Amygdala (tissue), 56 donors: ENCODE results near the gene PRR12.

Experiments
- DNase-seq, 56 donors: peaks; one replicate each; lab custom pipeline; 2025; lab: John Stamatoyannopoulos, UW

Gene PRR12

DNA sequence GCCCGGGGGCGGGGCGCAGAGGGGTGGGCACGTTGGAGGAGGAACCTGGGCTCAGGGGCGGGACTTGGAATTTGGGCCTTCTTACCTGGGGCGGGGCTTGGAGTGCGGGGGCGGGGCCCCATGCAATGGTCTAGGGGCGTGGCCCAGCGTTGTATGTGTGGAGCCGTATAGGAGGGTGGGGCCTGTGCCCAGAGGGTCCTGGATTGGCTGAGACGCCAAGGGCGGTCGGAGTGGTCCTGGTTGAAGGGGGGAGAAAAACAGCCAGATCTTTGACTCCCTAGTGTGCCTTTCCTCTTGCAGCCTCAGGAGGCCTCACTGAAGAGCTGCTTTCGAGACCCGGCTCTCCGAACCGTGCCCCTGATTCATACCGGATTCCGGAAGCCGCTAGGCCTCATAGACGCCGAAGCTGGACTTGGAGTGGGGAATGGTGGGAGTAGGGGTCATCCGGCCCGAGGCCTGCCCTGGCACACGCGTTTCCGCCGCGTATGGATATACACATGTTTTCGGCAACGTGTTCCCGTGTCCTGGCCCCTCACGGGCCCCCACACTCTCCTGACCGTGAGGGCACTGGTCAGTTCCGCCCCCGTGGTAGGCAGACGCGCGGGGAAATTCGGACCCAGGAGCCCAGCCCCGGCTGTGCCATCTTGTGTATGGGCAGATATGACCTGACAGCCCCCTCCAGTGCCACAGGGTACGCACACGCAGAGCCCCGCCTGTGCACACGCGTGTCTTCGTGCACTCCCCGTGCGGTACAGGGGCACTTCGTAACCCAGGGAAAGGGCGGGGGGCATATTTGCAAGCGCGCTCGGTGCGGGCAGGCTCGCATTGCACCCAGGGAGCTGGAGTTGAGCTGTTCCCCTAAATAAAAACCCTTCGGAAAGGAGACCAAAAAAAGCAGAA lies 661 bp upstream of the PRR12 start:
- peak in 55 of 56 donors; percentile 26 to 95 (median 77) for DNase-seq

DNA sequence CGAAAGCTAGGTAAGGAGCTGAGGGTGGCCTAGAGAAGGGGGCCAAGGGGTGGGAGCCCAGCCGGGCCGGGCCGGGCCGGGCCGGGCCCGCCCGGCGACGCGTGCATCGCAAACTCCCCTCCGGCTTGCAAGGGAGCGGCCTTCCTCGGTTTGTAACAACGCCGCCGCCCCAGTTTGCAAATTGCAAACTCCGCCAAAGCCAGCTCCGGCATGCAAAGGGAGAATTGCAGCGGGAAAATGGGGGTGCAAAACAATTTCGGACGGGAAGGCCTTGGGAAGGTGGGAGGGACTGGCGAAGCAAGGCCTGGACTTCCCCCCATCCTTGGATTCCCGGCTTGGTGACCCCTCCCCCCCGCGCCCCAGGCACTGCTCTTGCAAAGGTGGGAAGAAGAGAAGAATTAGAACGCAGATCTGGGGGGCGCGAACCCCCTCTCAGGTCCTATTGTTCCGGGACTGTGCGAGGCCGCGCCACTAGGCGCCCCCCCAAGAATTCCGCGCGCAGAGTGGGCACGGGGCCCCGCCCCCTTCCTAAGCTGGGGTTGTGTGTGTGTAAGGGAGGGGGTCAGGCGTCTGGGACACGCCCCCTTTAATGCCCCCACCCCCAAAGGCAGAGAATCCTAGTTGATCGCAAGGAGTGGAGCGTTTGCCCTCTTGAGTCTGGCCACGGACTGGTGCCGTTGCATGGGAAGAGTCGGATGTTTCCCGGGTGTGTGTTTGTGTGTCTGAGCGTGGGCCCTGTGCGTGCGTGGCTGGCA lies 926 bp downstream of the PRR12 start:
- peak in 31 of 56 donors; percentile 22 to 75 (median 50) for DNase-seq

DNA sequence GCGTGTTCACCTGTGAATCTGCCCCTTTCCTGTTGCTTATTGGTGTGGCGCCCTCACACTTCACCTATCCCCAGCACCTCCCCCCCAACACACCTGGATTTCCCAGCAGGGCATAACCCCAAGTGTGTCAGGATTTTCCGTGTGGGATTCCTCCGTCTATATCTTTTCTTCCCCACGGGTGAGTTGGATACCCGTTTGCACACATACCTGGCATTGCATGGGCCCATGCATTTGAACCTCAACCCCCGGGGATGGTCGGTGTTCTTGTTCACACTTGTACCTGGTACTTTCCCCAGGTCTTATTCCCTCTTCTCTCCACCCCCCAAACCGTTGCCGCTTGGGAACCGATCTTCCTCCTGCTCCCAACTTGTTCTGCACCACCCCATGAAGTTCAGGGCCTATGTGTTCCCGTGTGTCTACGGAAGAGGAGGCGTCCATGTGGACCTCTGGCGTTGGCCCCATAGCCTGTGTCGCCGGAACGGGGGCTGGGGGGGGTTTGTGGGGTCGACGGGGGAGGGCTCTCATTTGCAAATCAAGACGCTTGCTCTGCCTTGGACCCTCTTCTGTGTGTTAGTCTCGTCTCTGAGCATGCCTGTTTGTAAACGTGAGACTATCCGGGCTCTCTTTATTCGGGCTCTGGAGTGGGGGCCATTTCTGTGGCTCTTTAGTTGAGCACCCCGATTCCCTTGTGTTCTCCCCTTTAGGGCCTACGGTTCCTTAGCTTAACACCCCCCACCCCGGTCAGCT lies 1.7 kb downstream of the PRR12 start:
- DNase-seq = peak in 6 of 56 donors; percentile 10 to 46 (median 24)

DNA sequence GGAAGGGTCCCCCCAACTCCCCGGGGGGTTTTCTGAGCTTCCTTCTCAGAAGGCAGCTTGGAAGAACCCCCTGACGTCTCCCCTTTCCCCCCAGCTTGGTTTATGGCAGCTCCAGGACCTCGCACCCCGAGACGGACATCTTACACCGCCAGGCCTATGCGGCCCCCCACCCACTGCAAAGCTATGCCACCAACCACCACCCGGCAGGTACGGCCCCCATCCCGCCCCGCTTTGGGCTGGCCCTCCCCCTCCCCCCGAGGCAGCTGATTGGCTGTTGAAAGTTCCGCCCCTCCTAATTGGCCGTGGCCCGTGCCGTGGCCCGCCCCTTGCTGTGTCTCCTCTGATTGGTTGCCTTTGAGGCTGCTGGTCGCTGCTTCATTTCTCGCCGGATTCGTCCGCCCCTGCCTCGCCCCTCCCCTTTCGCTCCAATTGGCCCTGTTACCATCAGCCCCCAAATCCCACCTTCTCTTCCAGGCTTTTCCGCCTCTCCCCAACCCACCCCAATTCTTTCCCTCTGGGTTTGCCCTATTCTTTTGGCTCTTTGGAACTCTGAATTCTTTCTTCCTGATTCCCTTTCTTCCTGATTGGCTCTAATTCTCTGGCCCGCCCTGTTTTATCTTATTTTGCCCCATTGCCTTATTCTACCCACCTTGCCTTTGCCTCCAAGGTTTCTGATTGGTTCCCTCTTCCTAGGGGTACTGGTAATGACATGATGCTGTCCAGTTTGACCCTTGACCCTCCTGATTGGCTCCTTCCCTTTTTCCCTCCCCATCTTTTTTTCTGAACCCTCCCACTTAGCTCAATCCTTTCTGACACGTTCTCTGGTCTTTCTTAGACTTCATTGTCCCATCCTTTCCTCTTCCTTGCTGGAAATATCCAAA lies 2.5 kb downstream of the PRR12 start:
- DNase-seq = peak in 55 of 56 donors; percentile 53 to 95 (median 89)

DNA sequence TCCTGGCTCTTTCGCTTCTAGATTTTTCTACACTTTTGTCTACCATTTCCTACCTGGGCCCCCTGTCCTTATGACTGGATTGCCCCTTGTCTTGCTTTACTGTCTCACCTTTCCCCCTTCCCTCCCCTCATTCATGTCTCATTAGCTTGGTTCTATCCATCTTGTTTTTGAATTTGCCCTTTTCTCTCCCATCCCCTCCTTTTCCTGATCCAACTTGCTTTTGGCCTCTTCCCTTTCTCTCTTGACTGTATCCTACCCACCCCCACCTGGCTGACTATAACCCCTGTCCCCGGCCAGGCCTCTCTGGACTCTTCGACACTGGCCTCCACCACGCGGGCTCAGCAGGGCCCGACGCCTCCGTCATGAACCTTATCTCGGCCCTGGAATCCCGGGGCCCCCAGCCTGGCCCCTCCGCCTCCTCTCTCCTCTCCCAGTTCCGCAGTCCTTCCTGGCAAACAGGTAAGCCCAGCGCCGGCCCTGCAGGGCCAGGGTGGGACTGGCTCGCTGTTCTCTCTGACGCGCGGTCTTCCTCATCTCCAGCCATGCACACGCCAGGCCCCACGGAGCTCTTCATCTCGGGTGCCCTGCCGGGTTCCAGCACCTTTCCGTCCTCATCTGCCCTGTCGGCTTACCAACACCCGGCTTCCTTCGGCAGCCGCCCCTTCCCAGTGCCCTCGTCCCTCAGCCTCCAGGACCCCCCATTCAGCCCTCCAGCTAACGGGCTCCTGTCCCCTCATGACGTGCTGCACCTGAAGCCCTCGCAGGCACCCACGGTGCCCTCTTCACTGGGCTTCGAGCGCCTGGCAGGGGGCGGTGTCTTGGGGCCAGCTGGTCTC lies 3.4 kb downstream of the PRR12 start:
- no peak for DNase-seq

DNA sequence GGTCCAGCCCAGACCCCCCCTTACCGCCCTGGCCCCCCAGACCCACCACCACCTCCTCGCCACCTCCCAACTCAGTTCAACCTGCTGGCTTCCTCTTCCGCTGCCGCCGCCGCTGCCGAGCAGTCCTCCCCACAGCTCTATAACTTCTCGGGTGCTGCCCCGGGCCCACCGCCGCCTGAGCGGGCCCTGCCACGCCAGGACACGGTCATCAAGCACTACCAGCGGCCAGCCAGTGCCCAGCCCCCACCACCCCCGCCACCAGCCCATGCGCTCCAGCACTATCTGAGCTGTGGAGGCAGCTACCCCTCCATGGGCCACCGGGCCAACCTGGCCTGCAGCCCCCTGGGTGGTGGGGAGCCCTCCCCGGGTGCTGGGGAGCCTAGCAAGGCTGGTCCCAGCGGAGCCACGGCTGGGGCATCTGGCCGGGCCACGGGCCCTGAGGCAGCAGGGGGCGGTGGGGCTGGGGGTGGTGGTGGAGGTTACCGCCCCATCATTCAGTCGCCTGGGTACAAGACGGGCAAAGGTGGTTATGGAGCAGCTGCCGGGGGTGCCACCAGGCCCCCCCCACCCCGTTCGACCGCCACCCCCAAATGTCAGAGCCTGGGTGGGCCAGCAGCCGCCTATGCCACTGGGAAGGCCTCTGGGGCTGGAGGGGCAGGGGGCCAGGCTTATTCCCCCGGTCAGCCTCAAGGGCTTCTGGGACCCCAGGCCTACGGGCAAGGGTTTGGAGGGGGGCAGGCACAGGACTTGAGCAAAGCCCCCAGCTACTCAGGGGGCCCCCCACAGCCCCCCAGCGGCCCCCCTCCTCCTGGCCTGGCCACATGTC lies 4.2 kb downstream of the PRR12 start:
- DNase-seq = no peak

DNA sequence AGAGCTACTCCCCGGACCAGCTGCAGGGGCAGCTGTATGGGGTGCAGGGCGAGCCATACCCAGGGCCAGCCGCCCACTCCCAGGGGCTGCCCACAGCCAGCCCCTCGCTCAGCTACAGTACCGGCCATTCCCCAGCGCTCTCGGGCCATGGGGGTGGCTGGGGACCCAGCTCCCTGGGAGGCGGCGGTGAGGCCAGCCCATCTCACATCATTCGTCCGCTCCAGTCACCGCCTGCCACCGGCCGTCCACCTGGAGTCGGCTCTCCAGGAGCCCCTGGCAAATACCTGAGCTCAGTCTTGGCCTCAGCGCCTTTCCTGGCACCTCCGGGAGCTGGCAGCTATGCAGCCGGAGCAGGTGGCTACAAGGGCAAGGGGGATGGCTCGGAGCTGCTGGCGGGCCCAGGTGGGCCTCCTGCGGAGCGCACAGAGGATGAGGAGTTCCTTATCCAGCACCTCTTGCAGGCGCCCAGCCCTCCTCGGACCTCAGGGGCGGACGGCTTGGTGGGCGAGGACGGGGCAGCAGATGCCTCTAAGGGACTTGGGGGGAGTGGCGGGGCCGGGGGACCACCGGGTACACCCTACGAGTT lies 4.9 kb downstream of the PRR12 start:
- DNase-seq = no peak

DNA sequence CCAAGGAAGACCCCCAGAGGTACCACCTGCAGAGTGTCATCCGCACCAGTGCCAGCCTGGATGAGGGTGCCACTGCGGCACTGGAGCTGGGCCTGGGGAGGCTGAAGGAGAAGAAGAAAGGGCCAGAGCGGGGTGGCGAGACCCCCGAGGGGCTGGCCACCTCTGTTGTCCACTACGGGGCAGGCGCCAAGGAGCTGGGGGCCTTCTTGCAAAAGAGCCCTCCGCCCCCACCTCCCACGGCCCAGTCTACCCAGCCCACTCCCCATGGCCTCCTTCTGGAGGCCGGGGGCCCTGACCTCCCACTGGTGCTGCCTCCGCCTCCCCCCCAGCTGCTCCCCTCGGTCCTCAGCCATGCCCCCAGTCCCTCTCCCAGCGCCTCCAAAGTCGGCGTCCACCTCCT lies 5.4 kb downstream of the PRR12 start:
- no peak for DNase-seq

DNA sequence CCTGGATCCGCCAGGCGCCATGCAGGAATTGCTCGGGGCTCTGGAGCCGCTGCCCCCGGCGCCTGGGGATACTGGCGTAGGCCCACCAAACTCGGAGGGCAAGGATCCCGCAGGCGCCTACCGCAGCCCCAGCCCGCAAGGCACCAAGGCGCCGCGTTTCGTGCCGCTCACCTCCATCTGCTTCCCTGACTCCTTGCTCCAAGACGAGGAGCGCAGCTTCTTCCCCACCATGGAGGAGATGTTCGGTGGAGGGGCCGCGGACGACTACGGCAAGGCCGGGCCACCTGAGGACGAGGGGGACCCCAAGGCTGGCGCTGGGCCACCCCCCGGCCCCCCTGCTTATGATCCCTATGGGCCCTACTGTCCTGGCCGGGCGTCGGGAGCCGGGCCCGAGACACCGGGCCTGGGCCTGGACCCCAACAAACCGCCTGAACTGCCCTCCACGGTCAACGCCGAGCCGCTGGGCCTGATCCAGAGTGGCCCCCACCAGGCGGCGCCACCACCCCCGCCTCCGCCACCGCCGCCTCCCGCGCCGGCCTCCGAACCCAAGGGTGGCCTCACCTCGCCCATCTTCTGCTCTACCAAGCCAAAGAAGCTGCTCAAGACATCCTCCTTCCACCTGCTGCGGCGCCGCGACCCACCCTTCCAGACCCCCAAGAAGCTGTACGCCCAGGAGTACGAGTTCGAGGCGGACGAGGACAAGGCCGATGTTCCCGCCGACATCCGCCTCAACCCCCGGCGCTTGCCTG lies 6.1 kb downstream of the PRR12 start:
- no peak for DNase-seq

GRCh38 chr19:49597703-49597974 lies 6.7 kb downstream of the PRR12 start:
- DNase-seq = no peak

DNA sequence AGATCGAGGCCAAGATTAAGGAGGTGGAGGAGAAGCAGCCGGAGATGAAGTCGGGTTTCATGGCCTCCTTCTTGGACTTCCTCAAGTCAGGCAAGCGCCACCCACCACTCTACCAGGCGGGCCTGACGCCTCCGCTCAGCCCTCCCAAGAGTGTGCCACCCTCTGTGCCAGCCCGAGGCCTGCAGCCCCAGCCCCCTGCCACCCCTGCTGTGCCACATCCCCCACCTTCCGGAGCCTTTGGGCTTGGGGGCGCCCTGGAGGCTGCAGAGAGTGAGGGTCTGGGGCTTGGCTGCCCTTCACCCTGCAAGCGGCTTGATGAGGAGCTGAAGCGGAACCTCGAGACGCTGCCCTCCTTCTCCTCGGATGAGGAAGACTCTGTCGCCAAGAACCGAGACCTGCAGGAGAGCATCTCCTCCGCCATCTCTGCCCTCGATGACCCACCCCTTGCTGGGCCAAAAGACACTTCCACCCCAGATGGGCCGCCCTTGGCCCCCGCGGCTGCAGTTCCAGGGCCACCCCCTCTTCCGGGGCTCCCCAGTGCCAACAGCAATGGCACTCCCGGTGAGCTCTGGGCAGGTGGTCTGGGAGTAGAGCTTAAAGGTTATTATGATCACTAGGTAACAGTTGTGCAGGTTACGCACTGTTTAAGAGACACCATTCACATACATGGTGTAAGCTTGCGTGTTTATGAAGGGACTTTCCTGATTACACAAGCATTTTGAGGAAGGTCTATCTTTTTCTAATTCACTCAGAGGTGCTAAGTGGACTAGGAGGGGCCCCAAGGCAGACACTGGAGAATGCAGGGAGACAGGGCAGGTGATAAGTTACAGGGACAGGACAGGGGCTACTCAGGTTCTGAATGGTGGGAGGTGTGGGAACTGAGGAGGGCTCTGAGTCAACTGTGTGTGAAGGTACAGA lies 8.7 kb downstream of the PRR12 start:
- no peak for DNase-seq

DNA sequence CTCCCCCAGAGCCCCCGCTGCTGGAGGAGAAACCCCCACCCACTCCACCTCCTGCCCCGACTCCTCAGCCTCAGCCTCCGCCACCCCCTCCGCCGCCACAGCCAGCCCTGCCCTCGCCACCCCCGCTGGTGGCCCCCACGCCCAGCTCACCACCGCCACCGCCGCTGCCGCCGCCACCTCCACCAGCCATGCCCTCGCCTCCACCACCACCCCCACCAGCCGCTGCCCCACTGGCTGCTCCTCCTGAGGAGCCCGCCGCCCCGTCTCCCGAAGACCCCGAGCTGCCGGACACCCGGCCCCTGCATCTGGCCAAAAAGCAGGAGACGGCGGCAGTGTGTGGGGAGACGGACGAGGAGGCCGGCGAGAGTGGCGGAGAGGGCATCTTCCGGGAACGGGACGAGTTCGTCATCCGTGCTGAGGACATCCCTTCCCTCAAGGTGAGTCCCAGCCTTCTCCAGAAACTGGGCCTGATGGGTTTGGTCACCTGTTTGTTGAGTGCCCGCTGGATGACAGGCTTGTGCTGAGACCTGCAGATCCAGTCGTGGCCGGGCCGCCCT lies 10.6 kb downstream of the PRR12 start:
- no peak for DNase-seq

- DNase-seq = no peak
Measured at GRCh38 chr19:49602806-49603205, 11.8 kb downstream of the PRR12 start.

GRCh38 chr19:49605605-49606004 lies 14.6 kb downstream of the PRR12 start:
- no peak for DNase-seq

DNA sequence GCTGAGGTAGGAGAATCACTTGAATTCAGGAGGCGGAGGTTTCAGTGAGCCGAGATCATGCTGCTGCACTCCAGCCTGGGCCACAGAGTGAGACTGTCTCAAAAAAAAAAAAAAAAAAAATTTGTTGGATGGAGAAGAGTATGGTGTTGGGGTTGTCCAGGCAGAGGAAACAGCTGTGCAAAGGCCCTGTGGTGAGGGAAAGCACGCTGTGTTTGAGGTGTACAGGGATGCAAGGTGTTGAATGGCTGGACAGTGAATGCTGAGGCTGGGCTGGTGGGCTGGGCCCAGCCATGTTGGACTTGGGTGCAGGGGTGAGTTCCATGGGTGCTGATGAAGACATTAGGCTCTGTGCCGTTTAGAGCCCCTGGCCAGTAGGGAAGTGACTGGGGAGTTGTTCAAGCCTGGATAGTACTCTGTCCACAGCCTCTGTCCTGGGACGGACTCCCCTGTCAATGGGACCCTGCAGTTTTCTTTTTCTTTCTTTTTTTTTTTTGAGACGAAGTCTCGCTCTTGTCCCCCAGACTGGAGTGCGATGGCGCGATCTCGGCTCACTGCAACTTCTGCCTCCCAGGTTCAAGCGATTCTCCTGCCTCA lies 18.6 kb downstream of the PRR12 start:
- DNase-seq = no peak
